CD4-positive, CD25-positive, alpha-beta regulatory T cell (primary cell): ENCODE measurements around the gene CHGA. TPM values are rescaled to one million over a fixed set of nuclear protein-coding genes. Genes with fewer than 3 reads are reported as not detected.

ENCODE experiments used
- ATAC-seq, 2 donors: fragments of 150-1000 bp; cut with Tn5 transposase; one replicate each; pipeline ENCODE4 v1.10.0; 2021; ENCODE audit warnings: low read depth in 2 of 2, moderate number of reproducible peaks in 2 of 2, moderate library complexity in 1 of 2
- DNase-seq, 3 donors: peaks; one replicate each; pipeline versions ENCODE4 v3.0.0 to v3.0.0-alpha.2; 2012 to 2022; ENCODE audit warnings: mixed read lengths in 1 of 3
- H3K27ac ChIP-seq: one replicate; pipeline ENCODE4 v1.7.0; 2013; ENCODE audit warnings: mild to moderate bottlenecking, low read length; ENCODE audit not compliant: insufficient read depth, poor library complexity, severe bottlenecking
- H3K27me3 ChIP-seq: one replicate; pipeline ENCODE4 v1.7.0; 2013; ENCODE audit warnings: low read length; ENCODE audit not compliant: control insufficient read depth, insufficient read depth
- H3K36me3 ChIP-seq: one replicate; pipeline ENCODE4 v1.7.0; 2013; ENCODE audit warnings: mild to moderate bottlenecking, low read length, moderate library complexity; ENCODE audit not compliant: control insufficient read depth, insufficient read depth
- H3K4me1 ChIP-seq: 2 replicates; pipeline ENCODE4 v1.7.0; 2013; ENCODE audit warnings: mild to moderate bottlenecking, low read length; ENCODE audit not compliant: insufficient read depth, control insufficient read depth, poor library complexity, severe bottlenecking
- H3K4me3 ChIP-seq: one replicate; pipeline ENCODE4 v1.7.0; 2013; ENCODE audit warnings: low read depth, mild to moderate bottlenecking, low read length, moderate library complexity
- H3K9me3 ChIP-seq, 2 experiments: 1 replicate in 1 of 2; 2 replicates in 1 of 2; pipeline ENCODE4 v1.7.0; 2013; ENCODE audit warnings: low read length in 2 of 2, mild to moderate bottlenecking in 1 of 2, moderate library complexity in 1 of 2; ENCODE audit not compliant: control insufficient read depth in 2 of 2
- H3K27ac Mint-ChIP-seq, 3 donors: one replicate each; pipeline ENCODE4 v1.8.0; 2020 to 2022; ENCODE audit warnings: mild to moderate bottlenecking in 3 of 3, mixed read lengths in 3 of 3, moderate library complexity in 2 of 3
- H3K27me3 Mint-ChIP-seq: one replicate; pipeline ENCODE4 v1.8.0; 2022; ENCODE audit warnings: mild to moderate bottlenecking, mixed read lengths
- H3K36me3 Mint-ChIP-seq: one replicate; pipeline ENCODE4 v1.8.0; 2020; ENCODE audit warnings: mixed read lengths
- H3K4me1 Mint-ChIP-seq, 4 donors: one replicate each; pipeline ENCODE4 v1.8.0; 2020 to 2022; ENCODE audit warnings: mixed read lengths in 4 of 4, mild to moderate bottlenecking in 1 of 4
- H3K4me3 Mint-ChIP-seq, 4 donors: one replicate each; pipeline ENCODE4 v1.8.0; 2020 to 2022; ENCODE audit warnings: mild to moderate bottlenecking in 4 of 4, mixed read lengths in 4 of 4, moderate library complexity in 3 of 4
- H3K9me3 Mint-ChIP-seq, 7 donors: one replicate each; pipeline ENCODE4 v1.8.0; 2020 to 2022; ENCODE audit warnings: mixed read lengths in 7 of 7, mild to moderate bottlenecking in 3 of 7, moderate library complexity in 2 of 7
- polyA plus RNA-seq, 4 donors: library from polyadenylated mRNA; unstranded; fragments of 300-500 nt; fragmentation: Illumina TruSeq; gene quantifications; one replicate each; pipeline ENCODE4 v1.2.3, GENCODE V29; 2021
- total RNA-seq: library from RNA; stranded (reverse); gene quantifications from one replicate; pipeline ENCODE4 v1.2.3, GENCODE V29; 2022

CHGA gene
- total and polyA plus RNA-seq, 5 donors from 2014 or later = 0.21 to 0.72 (median 0.33) TPM; not detected in 1

- peaks cover 4% of the 10 kb centered on the region for H3K27me3 Mint-ChIP-seq
- H3K4me3 Mint-ChIP-seq = no peak overlapping the region
- no peak overlapping the region for H3K27ac Mint-ChIP-seq
- no peak for DNase-seq
- no peak overlapping the region for H3K27ac ChIP-seq
- no peak for ATAC-seq
- H3K9me3 Mint-ChIP-seq = peaks cover 0 to 2% (median 0%) of the 10 kb centered on the region in 7 donors
- peaks cover 15% of the 10 kb centered on the region for H3K4me1 ChIP-seq
- H3K36me3 ChIP-seq = no peaks in the 10 kb centered on the region
- no peaks in the 10 kb centered on the region for H3K36me3 Mint-ChIP-seq
- H3K4me3 ChIP-seq = no peak overlapping the region
- peaks cover 0 to 17% (median 10%) of the 10 kb centered on the region in 4 donors for H3K4me1 Mint-ChIP-seq
- H3K27me3 ChIP-seq = peaks cover 6% of the 10 kb centered on the region
- H3K9me3 ChIP-seq = no peaks in the 10 kb centered on the region
Measured at GRCh38 chr14:92906420-92906819, 16.5 kb upstream of the CHGA start.

- H3K4me3 ChIP-seq = no peak overlapping the region
- no peak overlapping the region for H3K27ac ChIP-seq
- ATAC-seq (no peak), DNase-seq (no peak)
- peaks cover 4% of the 10 kb centered on the region for H3K27me3 Mint-ChIP-seq
- no peaks in the 10 kb centered on the region for H3K9me3 ChIP-seq
- H3K36me3 Mint-ChIP-seq = no peaks in the 10 kb centered on the region
- H3K9me3 Mint-ChIP-seq = peaks cover 0 to 2% (median 0%) of the 10 kb centered on the region in 7 donors
- H3K27ac Mint-ChIP-seq = no peak overlapping the region
- H3K27me3 ChIP-seq = peaks cover 6% of the 10 kb centered on the region
- H3K4me1 ChIP-seq = peaks cover 15% of the 10 kb centered on the region
- no peak overlapping the region for H3K4me3 Mint-ChIP-seq
- H3K36me3 ChIP-seq = no peaks in the 10 kb centered on the region
- H3K4me1 Mint-ChIP-seq = peaks cover 0 to 17% (median 10%) of the 10 kb centered on the region in 4 donors
Measured at GRCh38 chr14:92906823-92907222, 16.1 kb upstream of the CHGA start.

GRCh38 chr14:92907316-92907911 is 15.5 kb upstream of the CHGA start:
- ATAC-seq (no peak), DNase-seq (no peak)
- H3K27me3 ChIP-seq = peaks cover 2% of the 10 kb centered on the region
- peaks cover 13% of the 10 kb centered on the region for H3K4me1 ChIP-seq
- no peak overlapping the region for H3K27ac Mint-ChIP-seq
- no peak overlapping the region for H3K27ac ChIP-seq
- H3K4me1 Mint-ChIP-seq = peaks cover 0 to 16% (median 9%) of the 10 kb centered on the region in 4 donors
- H3K27me3 Mint-ChIP-seq = peaks cover 4% of the 10 kb centered on the region
- peaks cover 0 to 2% (median 0%) of the 10 kb centered on the region in 7 donors for H3K9me3 Mint-ChIP-seq
- H3K36me3 ChIP-seq = no peaks in the 10 kb centered on the region
- no peaks in the 10 kb centered on the region for H3K9me3 ChIP-seq
- H3K4me3 Mint-ChIP-seq = no peak overlapping the region
- no peaks in the 10 kb centered on the region for H3K36me3 Mint-ChIP-seq
- H3K4me3 ChIP-seq = no peak overlapping the region

GRCh38 chr14:92914087-92914656 is 8.8 kb upstream of the CHGA start:
- no peak overlapping the region for H3K27ac ChIP-seq
- peaks cover 0 to 3% (median 0%) of the 10 kb centered on the region in 4 donors for H3K4me1 Mint-ChIP-seq
- no peaks in the 10 kb centered on the region for H3K36me3 ChIP-seq
- H3K4me3 Mint-ChIP-seq = no peak overlapping the region
- H3K9me3 ChIP-seq = no peaks in the 10 kb centered on the region
- H3K4me3 ChIP-seq = no peak overlapping the region
- H3K9me3 Mint-ChIP-seq = peaks cover 0 to 3% (median 0%) of the 10 kb centered on the region in 7 donors
- DNase-seq (peak in 2 of 3 donors; percentile 27 to 29), ATAC-seq (no peak)
- H3K27me3 Mint-ChIP-seq = peaks cover 13% of the 10 kb centered on the region
- H3K36me3 Mint-ChIP-seq = no peaks in the 10 kb centered on the region
- no peaks in the 10 kb centered on the region for H3K27me3 ChIP-seq
- H3K27ac Mint-ChIP-seq = no peak overlapping the region
- H3K4me1 ChIP-seq = no peaks in the 10 kb centered on the region

- Mint-ChIP-seq H3K9me3 (peaks cover 0 to 4% (median 0%) of the 10 kb centered on the region in 7 donors), H3K4me1 (peaks cover 0 to 3% (median 0%) of the 10 kb centered on the region in 4 donors), H3K4me3 (no peak overlapping the region), H3K27ac (no peak overlapping the region), H3K27me3 (peaks cover 10% of the 10 kb centered on the region), H3K36me3 (no peaks in the 10 kb centered on the region)
- no peak for DNase-seq
- no peak for ATAC-seq
- no peaks in the 10 kb centered on the region for H3K27me3 ChIP-seq
- no peaks in the 10 kb centered on the region for H3K4me1 ChIP-seq
- no peak overlapping the region for H3K27ac ChIP-seq
- no peak overlapping the region for H3K4me3 ChIP-seq
- H3K9me3 ChIP-seq = no peaks in the 10 kb centered on the region
- no peaks in the 10 kb centered on the region for H3K36me3 ChIP-seq
Measured at GRCh38 chr14:92916201-92916600, 6.7 kb upstream of the CHGA start.

- no peaks in the 10 kb centered on the region for H3K36me3 ChIP-seq
- H3K4me1 ChIP-seq = no peaks in the 10 kb centered on the region
- Mint-ChIP-seq H3K36me3 (no peaks in the 10 kb centered on the region), H3K27me3 (peaks cover 12% of the 10 kb centered on the region), H3K4me1 (peaks cover 0 to 3% (median 0%) of the 10 kb centered on the region in 4 donors), H3K27ac (no peak overlapping the region), H3K4me3 (no peak overlapping the region), H3K9me3 (peaks cover 0 to 4% (median 0%) of the 10 kb centered on the region in 7 donors)
- H3K4me3 ChIP-seq = no peak overlapping the region
- ATAC-seq (no peak), DNase-seq (no peak)
- no peak overlapping the region for H3K27ac ChIP-seq
- no peaks in the 10 kb centered on the region for H3K9me3 ChIP-seq
- no peaks in the 10 kb centered on the region for H3K27me3 ChIP-seq
Measured at GRCh38 chr14:92917041-92917940, 5.7 kb upstream of the CHGA start.

GRCh38 chr14:92917956-92918355 is 5.0 kb upstream of the CHGA start:
- H3K27me3 ChIP-seq = no peaks in the 10 kb centered on the region
- no peak overlapping the region for H3K4me3 ChIP-seq
- Mint-ChIP-seq H3K4me1 (peaks cover 0 to 7% (median 2%) of the 10 kb centered on the region in 4 donors), H3K27ac (peak overlapping the region in 1 of 3 donors; percentile 60), H3K4me3 (no peak overlapping the region), H3K36me3 (no peaks in the 10 kb centered on the region), H3K27me3 (peaks cover 15% of the 10 kb centered on the region), H3K9me3 (peaks cover 0 to 4% (median 0%) of the 10 kb centered on the region in 7 donors)
- ATAC-seq = no peak
- no peaks in the 10 kb centered on the region for H3K9me3 ChIP-seq
- DNase-seq = no peak
- no peaks in the 10 kb centered on the region for H3K4me1 ChIP-seq
- no peaks in the 10 kb centered on the region for H3K36me3 ChIP-seq
- H3K27ac ChIP-seq = no peak overlapping the region
